ENCODE measurements around the gene TRPV6.

- no peak for TF ChIP-seq CTCF (IDR thresholded peaks at IDR 0.05)
- TF ChIP-seq POLR2A (IDR thresholded peaks at IDR 0.05) = no peak
Measured at GRCh38 chr7:142913566-142913965, 28.0 kb upstream of the TRPV6 start.

All from thyroid gland (tissue), 4 donors.